Astrocyte (in vitro differentiated cells and primary cell): Measurements from ENCODE around the gene TBC1D22B. TPM values are rescaled to one million over a fixed set of nuclear protein-coding genes. Genes with fewer than 3 reads are reported as not detected.

Experiments
- DNase-seq: peaks from one replicate; pipeline ENCODE4 v3.0.0-alpha.2; 2010; ENCODE audit warnings: low read depth
- FAIRE-seq: peaks from 2 replicates; lab custom pipeline; 2011; peaks lifted over from hg19 to GRCh38; lab: Jason Lieb, UNC
- H2AFZ ChIP-seq: 2 replicates; pipeline ENCODE4 v1.6.0; 2012; ENCODE audit warnings: low read depth, low read length, inconsistent platforms
- H3K27ac ChIP-seq: 2 replicates; pipeline ENCODE4 v1.5.1; 2011; ENCODE audit warnings: low read depth, low read length, inconsistent platforms
- H3K27me3 ChIP-seq: 2 replicates; pipeline ENCODE4 v1.6.0; 2011; ENCODE audit warnings: low read length, inconsistent platforms; ENCODE audit not compliant: insufficient read depth
- H3K36me3 ChIP-seq: 2 replicates; pipeline ENCODE4 v1.5.1; 2011; ENCODE audit warnings: low read length, inconsistent platforms; ENCODE audit not compliant: insufficient read depth
- H3K4me1 ChIP-seq: 2 replicates; pipeline ENCODE4 v1.5.1; 2011; ENCODE audit warnings: low read length, inconsistent platforms; ENCODE audit not compliant: insufficient read depth
- H3K4me2 ChIP-seq: 2 replicates; pipeline ENCODE4 v1.6.0; 2012; ENCODE audit warnings: low read length, inconsistent platforms
- H3K4me3 ChIP-seq: 2 replicates; pipeline ENCODE4 v1.5.1; 2011; ENCODE audit warnings: low read depth, mild to moderate bottlenecking, low read length, inconsistent platforms; ENCODE audit not compliant: insufficient read depth
- H3K79me2 ChIP-seq: 2 replicates; pipeline ENCODE4 v1.6.0; 2012; ENCODE audit warnings: mild to moderate bottlenecking, low read length, inconsistent platforms; ENCODE audit not compliant: insufficient read depth
- H3K9ac ChIP-seq: 2 replicates; pipeline ENCODE4 v1.6.0; 2012; ENCODE audit warnings: mild to moderate bottlenecking, low read length, inconsistent platforms
- H3K9me3 ChIP-seq: 2 replicates; pipeline ENCODE4 v1.5.1; 2012; ENCODE audit warnings: low read depth, mild to moderate bottlenecking, low read length, inconsistent platforms; ENCODE audit not compliant: insufficient read depth
- H4K20me1 ChIP-seq: 2 replicates; pipeline ENCODE4 v1.6.0; 2012; ENCODE audit warnings: low read length, inconsistent platforms; ENCODE audit not compliant: insufficient read depth
- H3K27ac Mint-ChIP-seq: one replicate; pipeline ENCODE4 v1.8.0; 2021; ENCODE audit warnings: mild to moderate bottlenecking, mixed read lengths; ENCODE audit not compliant: unreplicated experiment
- H3K27me3 Mint-ChIP-seq: one replicate; pipeline ENCODE4 v1.8.0; 2021; ENCODE audit warnings: low read depth, mixed read lengths; ENCODE audit not compliant: unreplicated experiment
- H3K36me3 Mint-ChIP-seq: one replicate; pipeline ENCODE4 v1.8.0; 2021; ENCODE audit warnings: low read depth, mixed read lengths; ENCODE audit not compliant: unreplicated experiment
- H3K4me1 Mint-ChIP-seq: one replicate; pipeline ENCODE4 v1.8.0; 2021; ENCODE audit warnings: low read depth, mixed read lengths; ENCODE audit not compliant: unreplicated experiment
- H3K4me3 Mint-ChIP-seq: one replicate; pipeline ENCODE4 v1.8.0; 2021; ENCODE audit warnings: mild to moderate bottlenecking, moderate library complexity, mixed read lengths; ENCODE audit not compliant: unreplicated experiment
- H3K9me3 Mint-ChIP-seq: one replicate; pipeline ENCODE4 v1.8.0; 2021; ENCODE audit warnings: mild to moderate bottlenecking, mixed read lengths; ENCODE audit not compliant: unreplicated experiment
- CTCF ChIP-seq: IDR thresholded peaks from 2 replicates; pipeline ENCODE4 v1.5.1; 2011; ENCODE audit warnings: low read depth, mild to moderate bottlenecking, inconsistent platforms, low read length, moderate library complexity; ENCODE audit not compliant: insufficient read depth
- EZH2 ChIP-seq: IDR thresholded peaks from 2 replicates; pipeline ENCODE4 v1.6.1; 2012; ENCODE audit warnings: mild to moderate bottlenecking, low read length, inconsistent platforms; ENCODE audit not compliant: insufficient read depth
- total RNA-seq: library from RNA; stranded (reverse); gene quantifications from 2 replicates; pipeline ENCODE4 v1.2.1, GENCODE V29; 2021

TBC1D22B gene
- total RNA-seq, 1 donor from 2014 or later, result 10.8 TPM

DNA sequence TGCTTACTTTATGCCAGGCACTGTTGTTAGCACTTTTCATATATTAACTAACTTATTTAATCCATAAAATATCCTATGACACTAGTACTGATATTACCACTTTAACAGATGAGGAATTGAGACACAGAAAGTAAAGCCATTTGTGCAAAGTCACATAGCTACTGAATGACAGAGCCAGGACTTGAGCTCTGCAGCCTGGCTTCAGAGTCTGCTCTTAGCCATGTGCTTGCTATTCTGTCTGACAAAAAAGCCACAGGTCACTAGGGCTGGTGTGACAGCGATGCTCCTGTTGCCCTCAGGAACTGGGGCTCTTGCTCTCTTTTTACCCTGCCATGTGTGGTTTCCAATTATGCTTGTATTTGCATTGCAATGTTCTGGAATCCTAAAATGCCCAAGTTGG, 51.5 kb downstream of the TBC1D22B start:
- no peak for FAIRE-seq
- H2AFZ ChIP-seq, result no peak overlapping the region
- H4K20me1 ChIP-seq, result peaks cover 8% of the 10 kb centered on the region
- no peak overlapping the region for H3K27ac Mint-ChIP-seq
- H3K4me2 ChIP-seq, result no peak overlapping the region
- peaks cover under 1% of the 10 kb centered on the region for H3K9me3 Mint-ChIP-seq
- H3K27ac ChIP-seq, result no peak overlapping the region
- peaks cover 26% of the 10 kb centered on the region for H3K4me1 ChIP-seq
- no peak overlapping the region for H3K4me3 ChIP-seq
- H3K9ac ChIP-seq, result no peak overlapping the region
- peaks cover 10% of the 10 kb centered on the region for H3K36me3 ChIP-seq
- peaks cover 33% of the 10 kb centered on the region for H3K4me1 Mint-ChIP-seq
- H3K9me3 ChIP-seq, result no peaks in the 10 kb centered on the region
- H3K27me3 ChIP-seq, result no peaks in the 10 kb centered on the region
- H3K36me3 Mint-ChIP-seq, result peaks cover 8% of the 10 kb centered on the region
- H3K27me3 Mint-ChIP-seq, result no peaks in the 10 kb centered on the region
- no peaks in the 10 kb centered on the region for H3K79me2 ChIP-seq
- no peak for DNase-seq
- no peak overlapping the region for H3K4me3 Mint-ChIP-seq
- TF ChIP-seq CTCF, result no peak
- no peak for TF ChIP-seq EZH2

DNA sequence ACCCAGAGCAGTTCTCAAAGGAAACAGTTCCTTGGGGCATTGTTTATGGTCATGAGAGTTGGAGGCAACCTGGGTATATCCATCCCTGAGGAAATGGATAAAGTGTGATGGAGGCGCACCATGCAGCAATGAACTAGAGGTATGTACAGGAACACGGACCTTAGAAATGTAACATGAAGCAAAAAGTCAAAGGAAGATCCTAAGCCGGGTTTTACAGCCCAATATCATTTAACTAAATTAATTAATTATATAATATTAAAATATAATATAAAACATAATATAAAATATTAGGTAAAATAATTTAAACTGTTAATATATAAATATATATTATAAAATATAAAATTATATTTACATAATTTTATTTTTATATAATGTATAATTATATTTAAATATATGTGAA, 52.1 kb downstream of the TBC1D22B start:
- H3K27ac ChIP-seq, result no peak overlapping the region
- H3K9me3 ChIP-seq, result no peaks in the 10 kb centered on the region
- Mint-ChIP-seq H3K27ac (no peak overlapping the region), H3K4me3 (no peak overlapping the region), H3K9me3 (peaks cover 5% of the 10 kb centered on the region), H3K36me3 (peaks cover 14% of the 10 kb centered on the region), H3K27me3 (no peaks in the 10 kb centered on the region), H3K4me1 (peaks cover 33% of the 10 kb centered on the region)
- TF ChIP-seq EZH2, result no peak
- no peak for TF ChIP-seq CTCF
- no peak overlapping the region for H3K4me3 ChIP-seq
- DNase-seq, result no peak
- no peak for FAIRE-seq
- peaks cover 26% of the 10 kb centered on the region for H3K4me1 ChIP-seq
- peaks cover 8% of the 10 kb centered on the region for H4K20me1 ChIP-seq
- H2AFZ ChIP-seq, result no peak overlapping the region
- H3K79me2 ChIP-seq, result no peaks in the 10 kb centered on the region
- H3K36me3 ChIP-seq, result peaks cover 10% of the 10 kb centered on the region
- H3K4me2 ChIP-seq, result no peak overlapping the region
- H3K9ac ChIP-seq, result no peak overlapping the region
- H3K27me3 ChIP-seq, result no peaks in the 10 kb centered on the region

DNA sequence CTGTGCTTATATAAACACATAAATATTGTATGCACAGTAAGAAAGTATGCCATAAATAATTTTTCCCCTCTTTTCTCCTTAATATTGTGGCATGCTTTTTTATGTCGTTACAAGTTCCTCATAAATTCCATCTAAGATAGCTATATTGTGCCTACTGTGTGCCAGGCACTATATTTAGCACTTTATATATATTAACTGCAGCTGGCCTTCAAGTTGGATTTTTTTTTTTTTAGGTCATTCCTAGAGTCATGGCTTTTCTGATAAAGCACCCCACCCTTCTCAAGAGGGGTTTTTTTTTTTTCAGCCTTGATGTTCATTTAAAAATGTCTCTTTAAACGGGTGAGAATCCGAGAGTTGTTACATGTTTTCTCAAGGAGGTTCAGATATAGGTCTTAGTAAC, 53.4 kb downstream of the TBC1D22B start:
- Histone ChIP-seq H4K20me1 (peaks cover 8% of the 10 kb centered on the region), H3K27me3 (no peaks in the 10 kb centered on the region), H2AFZ (no peak overlapping the region), H3K4me1 (peaks cover 26% of the 10 kb centered on the region), H3K36me3 (peaks cover 11% of the 10 kb centered on the region), H3K4me3 (no peak overlapping the region), H3K27ac (no peak overlapping the region), H3K9ac (no peak overlapping the region), H3K4me2 (no peak overlapping the region), H3K9me3 (no peaks in the 10 kb centered on the region), H3K79me2 (no peaks in the 10 kb centered on the region)
- FAIRE-seq (no peak), DNase-seq (no peak)
- no peaks in the 10 kb centered on the region for H3K27me3 Mint-ChIP-seq
- TF ChIP-seq CTCF, result no peak
- no peak for TF ChIP-seq EZH2
- no peak overlapping the region for H3K27ac Mint-ChIP-seq
- H3K9me3 Mint-ChIP-seq, result peaks cover 5% of the 10 kb centered on the region
- peaks cover 33% of the 10 kb centered on the region for H3K4me1 Mint-ChIP-seq
- no peak overlapping the region for H3K4me3 Mint-ChIP-seq
- H3K36me3 Mint-ChIP-seq, result peaks cover 16% of the 10 kb centered on the region
